B cell (primary cell): ENCODE results near the gene PRKAG2.

Source experiments
- CTCF ChIP-seq: fragments of 200-600 bp; IDR thresholded peaks from one replicate; pipeline ENCODE4 v1.8.0; 2022; ENCODE audit warnings: antibody characterized with exemption, mild to moderate bottlenecking
- EZH2 ChIP-seq: IDR thresholded peaks from 2 replicates; pipeline ENCODE4 v1.6.1; 2012; ENCODE audit warnings: borderline replicate concordance, low read depth, mild to moderate bottlenecking, moderate library complexity, low read length; ENCODE audit not compliant: insufficient read depth, poor library complexity, severe bottlenecking

- no peak for TF ChIP-seq EZH2
- TF ChIP-seq CTCF = no peak
These were observed 71.7 kb downstream of the PRKAG2 start for GRCh38 chr7:151805191-151805590.
